Ishikawa (cell line): ENCODE data around the gene XXYLT1.

Experiments used
- NFIC ChIP-seq: IDR thresholded peaks from 2 replicates; pipeline ENCODE4 v1.6.1; 2012
- TF ChIP-seq, protein P1 (sequence below): IDR thresholded peaks from 2 replicates; pipeline ENCODE4 v1.6.1; 2012; ENCODE audit warnings: low read depth, mild to moderate bottlenecking

DNA sequence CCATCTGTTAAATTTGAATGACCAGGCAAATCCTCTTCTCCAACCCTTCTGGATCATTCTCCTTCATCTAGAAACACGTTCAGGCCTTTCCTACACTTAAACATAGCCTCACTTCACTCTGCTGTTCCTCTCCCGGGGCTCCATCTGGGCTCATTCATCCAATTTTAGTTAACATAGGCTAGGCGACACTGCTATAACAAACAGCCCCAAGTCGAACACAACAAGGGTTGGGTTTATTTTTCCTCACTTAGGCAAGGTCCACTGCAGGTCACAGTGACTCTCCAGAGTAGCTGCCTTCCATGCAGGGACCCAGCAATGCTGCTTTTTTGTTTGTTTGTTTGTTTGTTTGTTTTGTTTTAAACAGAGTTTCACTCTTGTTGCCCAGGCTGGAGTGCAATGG is 250.8 kb downstream of the XXYLT1 start:
- TF ChIP-seq, protein P1, sequence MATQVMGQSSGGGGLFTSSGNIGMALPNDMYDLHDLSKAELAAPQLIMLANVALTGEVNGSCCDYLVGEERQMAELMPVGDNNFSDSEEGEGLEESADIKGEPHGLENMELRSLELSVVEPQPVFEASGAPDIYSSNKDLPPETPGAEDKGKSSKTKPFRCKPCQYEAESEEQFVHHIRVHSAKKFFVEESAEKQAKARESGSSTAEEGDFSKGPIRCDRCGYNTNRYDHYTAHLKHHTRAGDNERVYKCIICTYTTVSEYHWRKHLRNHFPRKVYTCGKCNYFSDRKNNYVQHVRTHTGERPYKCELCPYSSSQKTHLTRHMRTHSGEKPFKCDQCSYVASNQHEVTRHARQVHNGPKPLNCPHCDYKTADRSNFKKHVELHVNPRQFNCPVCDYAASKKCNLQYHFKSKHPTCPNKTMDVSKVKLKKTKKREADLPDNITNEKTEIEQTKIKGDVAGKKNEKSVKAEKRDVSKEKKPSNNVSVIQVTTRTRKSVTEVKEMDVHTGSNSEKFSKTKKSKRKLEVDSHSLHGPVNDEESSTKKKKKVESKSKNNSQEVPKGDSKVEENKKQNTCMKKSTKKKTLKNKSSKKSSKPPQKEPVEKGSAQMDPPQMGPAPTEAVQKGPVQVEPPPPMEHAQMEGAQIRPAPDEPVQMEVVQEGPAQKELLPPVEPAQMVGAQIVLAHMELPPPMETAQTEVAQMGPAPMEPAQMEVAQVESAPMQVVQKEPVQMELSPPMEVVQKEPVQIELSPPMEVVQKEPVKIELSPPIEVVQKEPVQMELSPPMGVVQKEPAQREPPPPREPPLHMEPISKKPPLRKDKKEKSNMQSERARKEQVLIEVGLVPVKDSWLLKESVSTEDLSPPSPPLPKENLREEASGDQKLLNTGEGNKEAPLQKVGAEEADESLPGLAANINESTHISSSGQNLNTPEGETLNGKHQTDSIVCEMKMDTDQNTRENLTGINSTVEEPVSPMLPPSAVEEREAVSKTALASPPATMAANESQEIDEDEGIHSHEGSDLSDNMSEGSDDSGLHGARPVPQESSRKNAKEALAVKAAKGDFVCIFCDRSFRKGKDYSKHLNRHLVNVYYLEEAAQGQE, result no peak
- TF ChIP-seq NFIC, result no peak
